K562 (cell line): ENCODE results near the gene SLC2A8. TPM values are rescaled to one million over a fixed set of nuclear protein-coding genes. Genes with fewer than 3 reads are reported as not detected.

Source experiments
- ATAC-seq: fragments of 200-7000 bp; cut with Tn5 transposase; 3 replicates; pipeline ENCODE4 v1.9.1; 2020; ENCODE audit warnings: moderate library complexity
- BruUV-seq: library from RNA; stranded (reverse); fragments of 400-500 nt; replicated peaks from 2 replicates; lab custom pipeline; 2021; lab: Mats Ljungman, UMichigan
- CTCF ChIA-PET: fragments of 300-600 bp; formaldehyde crosslinking; extraction: SDS; loops from one replicate; lab custom pipeline; 2021; ENCODE audit warnings: low intra/inter-chr PET ratio; lab: Yijun Ruan, JAX
- POLR2A ChIA-PET: fragments of 300-600, 350-650 bp; sonication (Branson Sonifier 250); formaldehyde crosslinking; extraction: SDS; loops from one replicate; lab custom pipeline; 2021; ENCODE audit warnings: antibody characterized with exemption, inconsistent platforms; lab: Yijun Ruan, JAX
- DNase-seq, 4 experiments: peaks; one replicate each; pipeline versions ENCODE4 v3.0.0 to v3.0.0-alpha.2; 2011 to 2018; ENCODE audit warnings: low spot score in 3 of 4, mixed read lengths in 3 of 4; ENCODE audit errors: extremely low read depth in 1 of 4
- FAIRE-seq: peaks from 2 replicates; lab custom pipeline; 2011; peaks lifted over from hg19 to GRCh38; lab: Jason Lieb, UNC
- H2AFZ ChIP-seq: 2 replicates; pipeline ENCODE4 v1.6.0; 2011; ENCODE audit warnings: low read depth, low read length, control low read depth, inconsistent platforms
- H3K27ac ChIP-seq: fragments of 200-600 bp; 3 replicates; pipeline ENCODE4 v1.8.0; 2011; ENCODE audit warnings: low read depth, mild to moderate bottlenecking, control low read depth, inconsistent platforms, low read length, moderate library complexity, mixed read lengths; ENCODE audit errors: extremely low read depth
- H3K27me3 ChIP-seq, 2 experiments: fragments of 300-600 bp in 1 of 2; 2 replicates in 1 of 2; 3 replicates in 1 of 2; pipeline versions ENCODE4 v1.6.0 to v1.8.0; 2011; ENCODE audit warnings: inconsistent platforms in 2 of 2, low read length in 2 of 2, mild to moderate bottlenecking in 1 of 2, mixed read lengths in 1 of 2, moderate library complexity in 1 of 2; ENCODE audit not compliant: control insufficient read depth in 2 of 2, insufficient read depth in 2 of 2
- H3K36me3 ChIP-seq: fragments of 300-600 bp; 3 replicates; pipeline ENCODE4 v1.8.0; 2011; ENCODE audit warnings: mild to moderate bottlenecking, low read length, inconsistent platforms; ENCODE audit not compliant: control insufficient read depth, insufficient read depth
- H3K4me1 ChIP-seq, 2 experiments: fragments of 200-600 bp in 1 of 2; replicated peaks in 1 of 2; 2 replicates in 1 of 2; 3 replicates in 1 of 2; pipeline versions ENCODE4 v1.5.1 to v1.8.0; 2011; ENCODE audit warnings: inconsistent platforms in 2 of 2, low read length in 2 of 2, mild to moderate bottlenecking in 1 of 2, mixed read lengths in 1 of 2, moderate library complexity in 1 of 2; ENCODE audit not compliant: control insufficient read depth in 2 of 2, insufficient read depth in 2 of 2
- H3K4me2 ChIP-seq: 2 replicates; pipeline ENCODE4 v1.6.1; 2011; ENCODE audit warnings: low read length, control low read depth, inconsistent platforms, mixed read lengths; ENCODE audit not compliant: insufficient read depth
- H3K4me3 ChIP-seq: fragments of 200-600 bp; sonication (generic), shearing (Covaris generic); 2 replicates; pipeline ENCODE4 v1.5.1; 2016; ENCODE audit warnings: control low read depth, inconsistent platforms
- H3K79me2 ChIP-seq: fragments of 200-600 bp; 3 replicates; pipeline ENCODE4 v1.8.0; 2011; ENCODE audit warnings: low read length, inconsistent platforms; ENCODE audit not compliant: control insufficient read depth, insufficient read depth
- H3K9ac ChIP-seq, 2 experiments: 2 replicates each; pipeline versions ENCODE4 v1.6.0 to v1.6.1; 2011; ENCODE audit warnings: low read depth in 2 of 2, low read length in 2 of 2, control low read depth in 1 of 2, inconsistent platforms in 1 of 2, mild to moderate bottlenecking in 1 of 2, mixed read lengths in 1 of 2; ENCODE audit not compliant: insufficient read depth in 1 of 2
- H3K9me1 ChIP-seq: one replicate; pipeline ENCODE4 v1.6.0; 2011; ENCODE audit warnings: inconsistent platforms, mild to moderate bottlenecking, low read length, moderate library complexity; ENCODE audit not compliant: control insufficient read depth, insufficient read depth
- H3K9me3 ChIP-seq: replicated peaks from 2 replicates; pipeline ENCODE4 v1.5.1; 2011; ENCODE audit warnings: low read depth, low read length, inconsistent platforms; ENCODE audit not compliant: control insufficient read depth, insufficient read depth
- H4K20me1 ChIP-seq: replicated peaks from 2 replicates; pipeline ENCODE4 v1.6.1; 2011; ENCODE audit warnings: low read length, inconsistent platforms, mixed read lengths; ENCODE audit not compliant: control insufficient read depth, insufficient read depth
- ATF6 ChIP-seq: sonication (generic); formaldehyde crosslinking; IDR thresholded peaks from 2 replicates; pipeline ENCODE4 v1.4.0; 2020; ENCODE audit warnings: mild to moderate bottlenecking, missing genetic modification reagents
- CREM ChIP-seq: IDR thresholded peaks from 2 replicates; pipeline ENCODE4 v1.6.1; 2014; ENCODE audit warnings: antibody characterized with exemption, low read depth
- ESRRB ChIP-seq: fragments of 250-450 bp; sonication (Bioruptor Pico); IDR thresholded peaks from 2 replicates; pipeline ENCODE4 v1.5.0; 2020; ENCODE audit warnings: mild to moderate bottlenecking, moderate library complexity, borderline replicate concordance
- EWSR1 ChIP-seq: fragments of 450-650 bp; IDR thresholded peaks from 2 replicates; pipeline ENCODE4 v1.6.1; 2018; ENCODE audit warnings: borderline replicate concordance, mild to moderate bottlenecking, low read depth, moderate library complexity; ENCODE audit not compliant: partially characterized antibody
- NCOR1 ChIP-seq: fragments of 450-650 bp; IDR thresholded peaks from 2 replicates; pipeline ENCODE4 v1.6.1; 2016; ENCODE audit warnings: mild to moderate bottlenecking, moderate library complexity
- PKNOX1 ChIP-seq: fragments of 450-650 bp; IDR thresholded peaks from 2 replicates; pipeline ENCODE4 v1.6.1; 2016
- POLR2A ChIP-seq: fragments of 450-650 bp; conservative IDR thresholded peaks from 2 replicates; pipeline ENCODE4 v1.6.1; 2016
- POLR2AphosphoS2 ChIP-seq: IDR thresholded peaks from 2 replicates; pipeline ENCODE4 v1.6.1; 2012; ENCODE audit warnings: low read length, improper control_type of control experiment
- POLR2AphosphoS5 ChIP-seq: IDR thresholded peaks from 2 replicates; pipeline ENCODE4 v1.6.1; 2011; ENCODE audit warnings: mild to moderate bottlenecking, low read depth, low read length, moderate library complexity; ENCODE audit not compliant: control insufficient read depth, insufficient read depth
- RFX1 ChIP-seq: fragments of 450-650 bp; IDR thresholded peaks from 2 replicates; pipeline ENCODE4 v1.6.1; 2016; ENCODE audit warnings: mild to moderate bottlenecking, moderate library complexity
- RHOXF2B ChIP-seq: fragments of 250-450 bp; sonication (Bioruptor Pico); conservative IDR thresholded peaks from 2 replicates; pipeline ENCODE4 v1.5.1; 2021
- THAP7 ChIP-seq: fragments of 250-450 bp; sonication (Bioruptor Pico); IDR thresholded peaks from 2 replicates; pipeline ENCODE4 v1.5.0; 2021
- YBX1 ChIP-seq: fragments of 450-650 bp; IDR thresholded peaks from 2 replicates; pipeline ENCODE4 v1.7.1; 2016; ENCODE audit warnings: mild to moderate bottlenecking
- ZNF592 ChIP-seq: fragments of 450-650 bp; IDR thresholded peaks from 2 replicates; pipeline ENCODE4 v1.6.1; 2017; ENCODE audit warnings: antibody characterized with exemption, mild to moderate bottlenecking
- ZNF696 ChIP-seq: fragments of 250-450 bp; sonication (Bioruptor Pico); conservative IDR thresholded peaks from 2 replicates; pipeline ENCODE4 v1.4.0; 2020; ENCODE audit warnings: mild to moderate bottlenecking, moderate library complexity
- WGBS: fragments of 100-300 bp; shearing (Covaris generic); methylation state at CpG from one replicate; pipeline ENCODE4 v1.1.6; 2016; ENCODE audit warnings: low coverage, mixed read lengths; ENCODE audit not compliant: insufficient coverage; ENCODE audit errors: missing lambda C conversion rate; 5-methylcytosine and 5-hydroxymethylcytosine counted together
- in situ Hi-C: fragments of 300-500 bp; cut with MboI; formaldehyde crosslinking; loops from 4 replicates; pipeline ENCODE4 v1.15.0; 2018; ENCODE audit warnings: inconsistent platforms, mixed read lengths
- intact Hi-C: fragments of 100-400 bp; cut with micrococcal nuclease; formaldehyde crosslinking; loops from 2 replicates; pipeline ENCODE4 v1.14.2; 2022
- polyA plus RNA-seq, 8 experiments: library from polyadenylated mRNA; depleted of rRNA in 4 of 8; stranded (reverse) in 5 of 8; unstranded in 3 of 8; fragments of >200 nt; fragmentation: Nextera tagmentation in 2 of 8; fragmentation: Illumina TruSeq in 1 of 8; extraction: Ambion mirVana in 2 of 8; extraction: Trizol in 1 of 8; gene quantifications; 2 replicates each; pipeline versions ENCODE4 v1.2.1 to v1.2.3, GENCODE V29; 2011 to 2014; ENCODE audit warnings: inconsistent platforms in 1 of 8, missing spikeins in 1 of 8
- total RNA-seq, 7 experiments: library from RNA; depleted of rRNA in 6 of 7; stranded (reverse); fragments of >200 nt in 6 of 7; fragmentation: Illumina TruSeq in 2 of 7; extraction: Trizol in 2 of 7; gene quantifications; 2 replicates each; pipeline versions ENCODE4 v1.2.1 to v1.2.3, GENCODE V29; 2011 to 2021; ENCODE audit warnings: low replicate concordance in 1 of 7

Gene SLC2A8
- total and polyA plus RNA-seq, 9 of the 15 experiments (the other 6 are each of a cell fraction or from before 2014, with no cell fraction given), result 0.13 to 12.9 (median 5.2) TPM

- DNase-seq (peak in 1 of 4 experiments; percentile 34), FAIRE-seq (peak; percentile 11), ATAC-seq (peak; percentile 3)
- in situ Hi-C loops (no loop called here), intact Hi-C loops (no loop called here)
- peaks cover 83% of the 10 kb centered on the region for H3K36me3 ChIP-seq
- H3K9me3 ChIP-seq, result peaks cover 12% of the 10 kb centered on the region
- no TSS peak for BruUV-seq
- H3K4me1 ChIP-seq, result peaks cover 8 to 12% of the 10 kb centered on the region in 2 experiments; a peak in 4 of 5 replicates
- no peak overlapping the region for H3K4me3 ChIP-seq
- H2AFZ ChIP-seq, result no peak overlapping the region
- 78% methylated on average over 7 of the region's 7 CpGs for WGBS
- POLR2A ChIA-PET, result interaction anchor here (0.6 to 5.5 kb wide), 7 partner anchors 10 to 54 kb away, joined by 3 to 30 read pairs (median 3); partner anchors contain the start of gene ZNF79
- H3K9ac ChIP-seq, result no peak overlapping the region
- CTCF ChIA-PET, result no interaction called here
- H4K20me1 ChIP-seq, result peaks cover 35% of the 10 kb centered on the region
- peak overlapping the region; percentile 12; the same call in 1 of the 2 replicates for H3K4me2 ChIP-seq
- H3K27me3 ChIP-seq, result no peaks in the 10 kb centered on the region
- peaks cover 52% of the 10 kb centered on the region for H3K79me2 ChIP-seq
- H3K27ac ChIP-seq, result peak overlapping the region; percentile 82; the same call in 2 of the 3 replicates
- no peaks in the 10 kb centered on the region for H3K9me1 ChIP-seq
- no peak for TF ChIP-seq CREM
- peak; percentile 68 for TF ChIP-seq POLR2AphosphoS2
- TF ChIP-seq ATF6 (CRISPR knock-in tag), result no peak
- TF ChIP-seq THAP7 (CRISPR knock-in tag), result no peak
- no peak for TF ChIP-seq ESRRB (CRISPR knock-in tag)
- peak; percentile 14; the same call in 1 of the 2 replicates for TF ChIP-seq POLR2AphosphoS5
- no peak for TF ChIP-seq RHOXF2B (CRISPR knock-in tag)
- no peak for TF ChIP-seq YBX1
- no peak for TF ChIP-seq PKNOX1
- 0 out of 2 replicates have a peak, but pooled peaks have one; percentile 19 for TF ChIP-seq ZNF592
- peak; percentile 35 for TF ChIP-seq EWSR1
- TF ChIP-seq POLR2A, result peak; percentile 4
- no peak for TF ChIP-seq ZNF696 (CRISPR knock-in tag)
- TF ChIP-seq RFX1, result no peak
- TF ChIP-seq NCOR1, result 0 out of 2 replicates have a peak, but pooled peaks have one; percentile 4
These were observed 49.9 kb downstream of the SLC2A8 start for GRCh38 chr9:127446713-127447415.
